IMR-90 (cell line): ENCODE results near the gene SPTB. TPM values are rescaled to one million over a fixed set of nuclear protein-coding genes. Genes with fewer than 3 reads are reported as not detected.

ENCODE experiments used
- ATAC-seq: fragments of 200-7000 bp; cut with Tn5 transposase; 2 replicates; pipeline ENCODE4 v1.9.1; 2020; ENCODE audit warnings: low read depth, mild to moderate bottlenecking, moderate library complexity
- BruUV-seq: library from RNA; stranded (reverse); fragments of 400-500 nt; replicated peaks from 2 replicates; lab custom pipeline; 2021; lab: Mats Ljungman, UMichigan
- CTCF ChIA-PET: fragments of 300-600 bp; formaldehyde crosslinking; extraction: SDS; loops from one replicate; lab custom pipeline; 2021; ENCODE audit warnings: antibody characterized with exemption; lab: Yijun Ruan, JAX
- POLR2A ChIA-PET: fragments of 300-600 bp; sonication (Branson Sonifier 250); formaldehyde crosslinking; loops from one replicate; lab custom pipeline; 2022; ENCODE audit warnings: antibody characterized with exemption; ENCODE audit not compliant: unreplicated experiment; lab: Charles Lee
- DNase-seq: peaks from one replicate; pipeline ENCODE4 v3.0.0; 2013
- H2AFZ ChIP-seq: replicated peaks from 2 replicates; pipeline ENCODE3; 2013; ENCODE audit warnings: low read length, mild to moderate bottlenecking; ENCODE audit not compliant: poor library complexity
- H2AK5ac ChIP-seq: 2 replicates; pipeline ENCODE4 v1.6.1; 2013; ENCODE audit warnings: low read depth, low read length, inconsistent platforms
- H2AK9ac ChIP-seq: replicated peaks from 2 replicates; pipeline ENCODE3; 2013; ENCODE audit warnings: mild to moderate bottlenecking, low read depth, low read length, moderate library complexity; ENCODE audit not compliant: poor library complexity
- H2BK120ac ChIP-seq: 2 replicates; pipeline ENCODE4 v1.6.1; 2013; ENCODE audit warnings: low read depth, low read length, inconsistent platforms
- H2BK15ac ChIP-seq: 3 replicates; pipeline ENCODE4 v1.6.1; 2013; ENCODE audit warnings: low read depth, low read length, inconsistent platforms
- H2BK20ac ChIP-seq: 2 replicates; pipeline ENCODE4 v1.6.1; 2013; ENCODE audit warnings: low read depth, mild to moderate bottlenecking, inconsistent platforms, low read length, moderate library complexity
- H2BK5ac ChIP-seq: 2 replicates; pipeline ENCODE4 v1.6.1; 2013; ENCODE audit warnings: mild to moderate bottlenecking, low read depth, low read length, inconsistent platforms; ENCODE audit not compliant: poor library complexity, severe bottlenecking
- H3K14ac ChIP-seq: replicated peaks from 2 replicates; pipeline ENCODE4 v1.6.1; 2013; ENCODE audit warnings: low read depth, low read length, inconsistent platforms
- H3K18ac ChIP-seq: 2 replicates; pipeline ENCODE4 v1.6.1; 2013; ENCODE audit warnings: low read depth, low read length, control low read depth
- H3K23ac ChIP-seq: 2 replicates; pipeline ENCODE4 v1.6.1; 2013; ENCODE audit warnings: low read depth, low read length, inconsistent platforms
- H3K27ac ChIP-seq: 2 replicates; pipeline ENCODE4 v1.5.1; 2013; ENCODE audit warnings: mild to moderate bottlenecking, control low read depth, low read length; ENCODE audit not compliant: insufficient read depth
- H3K27me3 ChIP-seq: 2 replicates; pipeline ENCODE4 v1.6.1; 2013; ENCODE audit warnings: low read length; ENCODE audit not compliant: control insufficient read depth, insufficient read depth
- H3K36me3 ChIP-seq: 2 replicates; pipeline ENCODE4 v1.6.1; 2013; ENCODE audit warnings: low read length, mixed read lengths; ENCODE audit not compliant: control insufficient read depth, insufficient read depth
- H3K4ac ChIP-seq: 2 replicates; pipeline ENCODE4 v1.6.1; 2013; ENCODE audit warnings: low read depth, low read length, inconsistent platforms
- H3K4me1 ChIP-seq: 2 replicates; pipeline ENCODE4 v1.6.1; 2013; ENCODE audit warnings: low read length, mixed read lengths; ENCODE audit not compliant: control insufficient read depth, insufficient read depth
- H3K4me2 ChIP-seq: 2 replicates; pipeline ENCODE4 v1.6.1; 2013; ENCODE audit warnings: low read depth, mild to moderate bottlenecking, control low read depth, low read length, moderate library complexity
- H3K4me3 ChIP-seq: 2 replicates; pipeline ENCODE4 v1.5.1; 2013; ENCODE audit warnings: low read depth, mild to moderate bottlenecking, control low read depth, low read length, moderate library complexity; ENCODE audit not compliant: insufficient read depth
- H3K56ac ChIP-seq: 2 replicates; pipeline ENCODE4 v1.6.1; 2013; ENCODE audit warnings: low read length, inconsistent platforms; ENCODE audit not compliant: insufficient read depth; ENCODE audit errors: extremely low read depth
- H3K79me1 ChIP-seq, 2 experiments: 2 replicates each; pipeline ENCODE4 v1.6.1; 2013; ENCODE audit warnings: low read length in 2 of 2, inconsistent platforms in 1 of 2, low read depth in 1 of 2
- H3K9ac ChIP-seq: 2 replicates; pipeline ENCODE4 v1.6.1; 2013; ENCODE audit warnings: low read depth, low read length, control low read depth
- H3K9me1 ChIP-seq: 2 replicates; pipeline ENCODE4 v1.6.1; 2013; ENCODE audit warnings: low read length, inconsistent platforms; ENCODE audit not compliant: insufficient read depth
- H3K9me3 ChIP-seq: 2 replicates; pipeline ENCODE4 v1.6.1; 2013; ENCODE audit warnings: low read length; ENCODE audit not compliant: control insufficient read depth, insufficient read depth
- H4K20me1 ChIP-seq: 2 replicates; pipeline ENCODE4 v1.6.1; 2013; ENCODE audit warnings: low read length, inconsistent platforms; ENCODE audit not compliant: insufficient read depth
- H4K5ac ChIP-seq: 2 replicates; pipeline ENCODE4 v1.6.1; 2013; ENCODE audit warnings: mild to moderate bottlenecking, low read depth, low read length, control low read depth
- H4K8ac ChIP-seq, 2 experiments: 2 replicates each; pipeline ENCODE4 v1.6.1; 2013; ENCODE audit warnings: low read depth in 2 of 2, low read length in 2 of 2, control low read depth in 1 of 2, inconsistent platforms in 1 of 2
- H4K91ac ChIP-seq: 2 replicates; pipeline ENCODE4 v1.6.1; 2013; ENCODE audit warnings: low read depth, low read length, inconsistent platforms; ENCODE audit not compliant: insufficient read depth
- BHLHE40 ChIP-seq: fragments of 150-350 bp; IDR thresholded peaks from 2 replicates; pipeline ENCODE4 v1.6.1; 2016; ENCODE audit warnings: mild to moderate bottlenecking, low read depth, low read length
- CEBPB ChIP-seq: IDR thresholded peaks from 2 replicates; pipeline ENCODE4 v1.6.1; 2012; ENCODE audit warnings: low read depth, low read length, improper control_type of control experiment
- CTCF ChIP-seq: conservative IDR thresholded peaks from 2 replicates; pipeline ENCODE4 v1.5.1; 2012; ENCODE audit warnings: mild to moderate bottlenecking, low read depth, low read length, improper control_type of control experiment
- FOS ChIP-seq: fragments of 150-350 bp; IDR thresholded peaks from 2 replicates; pipeline ENCODE4 v1.6.1; 2016; ENCODE audit warnings: low read depth, low read length
- MAFK ChIP-seq: IDR thresholded peaks from 2 replicates; pipeline ENCODE4 v1.6.1; 2012; ENCODE audit warnings: low read depth, low read length, improper control_type of control experiment
- MAZ ChIP-seq: IDR thresholded peaks from 2 replicates; pipeline ENCODE4 v1.6.1; 2012; ENCODE audit warnings: low read depth, mild to moderate bottlenecking, low read length, improper control_type of control experiment, moderate library complexity, borderline replicate concordance
- NFE2L2 ChIP-seq: fragments of 150-350 bp; IDR thresholded peaks from 2 replicates; pipeline ENCODE4 v1.6.1; 2016; ENCODE audit warnings: low read depth, mild to moderate bottlenecking, low read length
- POLR2A ChIP-seq: IDR thresholded peaks from 2 replicates; pipeline ENCODE4 v1.6.1; 2012; ENCODE audit warnings: mild to moderate bottlenecking, low read depth, low read length
- RCOR1 ChIP-seq: IDR thresholded peaks from 2 replicates; pipeline ENCODE4 v1.6.1; 2012; ENCODE audit warnings: mild to moderate bottlenecking, low read length, improper control_type of control experiment; ENCODE audit not compliant: insufficient replicate concordance
- RFX5 ChIP-seq: IDR thresholded peaks from 2 replicates; pipeline ENCODE4 v1.8.0; 2012; ENCODE audit warnings: low read depth, mild to moderate bottlenecking, low read length, moderate library complexity
- USF2 ChIP-seq: fragments of 150-350 bp; IDR thresholded peaks from 2 replicates; pipeline ENCODE4 v1.6.1; 2017; ENCODE audit warnings: mild to moderate bottlenecking, antibody characterized with exemption, low read length, low read depth
- WGBS, 2 experiments: methylation state at CpG; one replicate each; pipeline versions ENCODE4 v1.1.5 to v1.1.7; 2013; ENCODE audit warnings: missing lambda C conversion rate in 2 of 2; ENCODE audit not compliant: insufficient read length in 1 of 2; ENCODE audit errors: extremely low coverage in 2 of 2; 5-methylcytosine and 5-hydroxymethylcytosine counted together
- dilution Hi-C: fragments of 300-500 bp; cut with HindIII; formaldehyde crosslinking; loops from one replicate; pipeline ENCODE4 v1.14.3; 2018; ENCODE audit warnings: low sequenced_read_pairs; ENCODE audit not compliant: unreplicated experiment
- in situ Hi-C: fragments of 300-500 bp; cut with MboI; formaldehyde crosslinking; loops from 3 replicates; pipeline ENCODE4 v1.14.3; 2019; ENCODE audit warnings: low sequenced_read_pairs, inconsistent platforms, mixed read lengths
- intact Hi-C: fragments of 100-400 bp; cut with micrococcal nuclease; formaldehyde crosslinking; loops from 2 replicates; pipeline ENCODE4 v1.10.0; 2022
- polyA plus RNA-seq, 3 experiments: library from polyadenylated mRNA; depleted of rRNA; stranded (reverse); fragments of >200 nt; gene quantifications; 2 replicates each; pipeline ENCODE4 v1.2.3, GENCODE V29; 2012; ENCODE audit warnings: low replicate concordance in 1 of 3
- total RNA-seq: library from RNA; depleted of rRNA; stranded (reverse); fragments of >200 nt; gene quantifications from 2 replicates; pipeline ENCODE4 v1.2.3, GENCODE V29; 2012

Gene SPTB
- total and polyA plus RNA-seq, 2 of the 4 experiments (the other 2 are of a cell fraction): under 0.01 to 0.07 TPM

- H3K9me1 ChIP-seq: no peaks in the 10 kb centered on the region
- POLR2A ChIA-PET: no interaction called here
- H3K79me1 ChIP-seq: no peaks in the 10 kb centered on the region
- no peak overlapping the region for H2AK9ac ChIP-seq
- H4K8ac ChIP-seq: no peak overlapping the region
- TF ChIP-seq CTCF (no peak), RFX5 (no peak), POLR2A (no peak), RCOR1 (no peak), MAFK (no peak), CEBPB (no peak), USF2 (no peak), BHLHE40 (no peak), FOS (no peak), MAZ (no peak), NFE2L2 (no peak)
- H3K4ac ChIP-seq: no peak overlapping the region
- H3K4me1 ChIP-seq: no peaks in the 10 kb centered on the region
- no peak overlapping the region for H3K4me2 ChIP-seq
- peaks cover 66% of the 10 kb centered on the region for H3K27me3 ChIP-seq
- H3K9ac ChIP-seq: no peak overlapping the region
- no peak overlapping the region for H3K4me3 ChIP-seq
- H4K91ac ChIP-seq: no peak overlapping the region
- no peak overlapping the region for H3K18ac ChIP-seq
- CTCF ChIA-PET: no interaction called here
- no peak overlapping the region for H2BK20ac ChIP-seq
- H2AK5ac ChIP-seq: no peak overlapping the region
- H2BK5ac ChIP-seq: no peak overlapping the region
- dilution Hi-C loops (no loop called here), intact Hi-C loops (no loop called here), in situ Hi-C loops (no loop called here)
- H4K5ac ChIP-seq: no peak overlapping the region
- H3K27ac ChIP-seq: no peak overlapping the region
- WGBS, 2 experiments: 57% methylated on average over 1 of the region's 6 CpGs; no CpG with 5 or more reads in 1 of the 2 experiments
- no peak overlapping the region for H3K56ac ChIP-seq
- no peaks in the 10 kb centered on the region for H3K36me3 ChIP-seq
- H3K23ac ChIP-seq: no peak overlapping the region
- no peak overlapping the region for H2BK15ac ChIP-seq
- no TSS peak for BruUV-seq
- no peak overlapping the region for H3K14ac ChIP-seq
- no peaks in the 10 kb centered on the region for H4K20me1 ChIP-seq
- H2AFZ ChIP-seq: no peak overlapping the region
- no peak overlapping the region for H2BK120ac ChIP-seq
- ATAC-seq (no peak), DNase-seq (no peak)
- H3K9me3 ChIP-seq: 0 out of 2 replicates have a peak, but pooled peaks cover under 1% of the 10 kb centered on the region
Observed at GRCh38 chr14:64865109-64865508, 14.6 kb downstream of the SPTB start.
